Measurements from ENCODE around the gene SLC6A7. TPM values are rescaled to one million over a fixed set of nuclear protein-coding genes. Genes with fewer than 3 reads are reported as not detected.

The SLC6A7 gene
- total RNA-seq, 1 experiment from 2014 or later = 0.04 TPM

GRCh38 chr5:150148117-150148927 lies 41.5 kb upstream of the SLC6A7 start:
- POLR2A ChIA-PET = no interaction called here
- no peak for TF ChIP-seq USF2 (CRISPR knock-in tag; IDR thresholded peaks at IDR 0.05)
- Mint-ChIP-seq H3K36me3 (no peaks in the 10 kb centered on the region), H3K4me1 (peaks cover 21% of the 10 kb centered on the region), H3K27me3 (ENCODE audit: low read depth) (no peaks in the 10 kb centered on the region; the same call in 1 of the 2 replicates), H3K27ac (no peak overlapping the region; the same call in 1 of the 2 replicates), H3K4me3 (no peak overlapping the region), H3K9me3 (no peaks in the 10 kb centered on the region)
- DNase-seq (ENCODE audit: low spot score) = no peak
- no peak for ATAC-seq
- CTCF ChIA-PET = no interaction called here

- ATAC-seq = no peak
- POLR2A ChIA-PET = no interaction called here
- Mint-ChIP-seq H3K4me1 (peaks cover 20% of the 10 kb centered on the region), H3K36me3 (no peaks in the 10 kb centered on the region), H3K4me3 (no peak overlapping the region), H3K9me3 (no peaks in the 10 kb centered on the region), H3K27ac (no peak overlapping the region), H3K27me3 (ENCODE audit: low read depth) (no peaks in the 10 kb centered on the region)
- no peak for TF ChIP-seq FOXP4 (CRISPR knock-in tag; IDR thresholded peaks at IDR 0.05)
- no peak for TF ChIP-seq AR (CRISPR knock-in tag; IDR thresholded peaks at IDR 0.05)
- TF ChIP-seq ZNF281 (CRISPR knock-in tag; IDR thresholded peaks at IDR 0.05) = no peak
- no peak for TF ChIP-seq ARID4B (CRISPR knock-in tag; IDR thresholded peaks at IDR 0.05; ENCODE audit: borderline replicate concordance)
- no peak for TF ChIP-seq ZBTB43 (CRISPR knock-in tag; IDR thresholded peaks at IDR 0.05)
- no peak for TF ChIP-seq ZMAT4 (CRISPR knock-in tag; IDR thresholded peaks at IDR 0.05)
- no peak for TF ChIP-seq NFATC4 (CRISPR knock-in tag; IDR thresholded peaks at IDR 0.05)
- no peak for TF ChIP-seq E2F5 (CRISPR knock-in tag; IDR thresholded peaks at IDR 0.05)
- no peak for TF ChIP-seq ZNF263 (CRISPR knock-in tag; IDR thresholded peaks at IDR 0.05; ENCODE audit: low read depth)
- no peak for TF ChIP-seq SP1 (CRISPR knock-in tag; conservative IDR thresholded peaks at IDR 0.05)
- TF ChIP-seq E2F1 (CRISPR knock-in tag; IDR thresholded peaks at IDR 0.05) = no peak
- DNase-seq (ENCODE audit: low spot score) = no peak
- CTCF ChIA-PET = no interaction called here
Measured at GRCh38 chr5:150149618-150150017, 40.2 kb upstream of the SLC6A7 start.

Measured in WTC11 (cell line).